Measurements from ENCODE around the gene ADAMTS4. TPM values are rescaled to one million over a fixed set of nuclear protein-coding genes. Genes with fewer than 3 reads are reported as not detected.

The ADAMTS4 gene
- total RNA-seq, 4 donors from 2014 or later = 16.8 to 79.3 (median 33.9) TPM

DNA sequence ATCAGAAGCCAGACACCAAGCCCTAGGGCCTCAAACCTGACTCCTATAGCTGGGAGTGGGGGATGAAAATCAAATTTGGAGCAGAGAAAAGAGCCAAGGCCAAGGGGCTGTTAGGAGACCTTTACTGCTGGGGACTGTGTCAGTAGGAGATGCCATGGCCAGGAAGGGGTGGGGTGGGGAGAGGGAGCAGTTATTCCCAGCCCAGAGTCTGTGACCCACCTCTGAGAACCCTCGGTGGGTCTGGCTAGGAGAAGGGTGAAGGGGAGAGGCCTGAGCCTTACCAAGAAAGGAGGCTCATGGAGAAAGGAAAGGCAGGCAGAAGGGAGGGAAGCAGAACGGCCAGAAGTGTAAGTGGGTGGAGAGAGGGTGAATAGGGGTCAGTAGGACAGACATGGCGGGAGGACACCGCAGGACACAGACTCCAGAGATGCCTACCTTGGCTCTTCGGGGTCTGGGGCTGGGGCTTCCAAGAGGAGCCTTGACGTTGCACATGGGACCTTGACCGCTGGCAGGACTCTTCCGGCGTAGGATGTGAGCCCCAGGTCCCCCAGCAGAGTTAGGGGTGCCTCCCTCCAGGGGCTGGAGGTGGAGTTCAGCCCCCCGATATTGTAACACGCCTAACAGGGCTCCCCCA lies 1.2 kb downstream of the ADAMTS4 start:
- TF ChIP-seq, protein P1, sequence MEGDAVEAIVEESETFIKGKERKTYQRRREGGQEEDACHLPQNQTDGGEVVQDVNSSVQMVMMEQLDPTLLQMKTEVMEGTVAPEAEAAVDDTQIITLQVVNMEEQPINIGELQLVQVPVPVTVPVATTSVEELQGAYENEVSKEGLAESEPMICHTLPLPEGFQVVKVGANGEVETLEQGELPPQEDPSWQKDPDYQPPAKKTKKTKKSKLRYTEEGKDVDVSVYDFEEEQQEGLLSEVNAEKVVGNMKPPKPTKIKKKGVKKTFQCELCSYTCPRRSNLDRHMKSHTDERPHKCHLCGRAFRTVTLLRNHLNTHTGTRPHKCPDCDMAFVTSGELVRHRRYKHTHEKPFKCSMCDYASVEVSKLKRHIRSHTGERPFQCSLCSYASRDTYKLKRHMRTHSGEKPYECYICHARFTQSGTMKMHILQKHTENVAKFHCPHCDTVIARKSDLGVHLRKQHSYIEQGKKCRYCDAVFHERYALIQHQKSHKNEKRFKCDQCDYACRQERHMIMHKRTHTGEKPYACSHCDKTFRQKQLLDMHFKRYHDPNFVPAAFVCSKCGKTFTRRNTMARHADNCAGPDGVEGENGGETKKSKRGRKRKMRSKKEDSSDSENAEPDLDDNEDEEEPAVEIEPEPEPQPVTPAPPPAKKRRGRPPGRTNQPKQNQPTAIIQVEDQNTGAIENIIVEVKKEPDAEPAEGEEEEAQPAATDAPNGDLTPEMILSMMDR (IDR thresholded peaks at IDR 0.05; ENCODE audit: low read depth) = no peak

DNA sequence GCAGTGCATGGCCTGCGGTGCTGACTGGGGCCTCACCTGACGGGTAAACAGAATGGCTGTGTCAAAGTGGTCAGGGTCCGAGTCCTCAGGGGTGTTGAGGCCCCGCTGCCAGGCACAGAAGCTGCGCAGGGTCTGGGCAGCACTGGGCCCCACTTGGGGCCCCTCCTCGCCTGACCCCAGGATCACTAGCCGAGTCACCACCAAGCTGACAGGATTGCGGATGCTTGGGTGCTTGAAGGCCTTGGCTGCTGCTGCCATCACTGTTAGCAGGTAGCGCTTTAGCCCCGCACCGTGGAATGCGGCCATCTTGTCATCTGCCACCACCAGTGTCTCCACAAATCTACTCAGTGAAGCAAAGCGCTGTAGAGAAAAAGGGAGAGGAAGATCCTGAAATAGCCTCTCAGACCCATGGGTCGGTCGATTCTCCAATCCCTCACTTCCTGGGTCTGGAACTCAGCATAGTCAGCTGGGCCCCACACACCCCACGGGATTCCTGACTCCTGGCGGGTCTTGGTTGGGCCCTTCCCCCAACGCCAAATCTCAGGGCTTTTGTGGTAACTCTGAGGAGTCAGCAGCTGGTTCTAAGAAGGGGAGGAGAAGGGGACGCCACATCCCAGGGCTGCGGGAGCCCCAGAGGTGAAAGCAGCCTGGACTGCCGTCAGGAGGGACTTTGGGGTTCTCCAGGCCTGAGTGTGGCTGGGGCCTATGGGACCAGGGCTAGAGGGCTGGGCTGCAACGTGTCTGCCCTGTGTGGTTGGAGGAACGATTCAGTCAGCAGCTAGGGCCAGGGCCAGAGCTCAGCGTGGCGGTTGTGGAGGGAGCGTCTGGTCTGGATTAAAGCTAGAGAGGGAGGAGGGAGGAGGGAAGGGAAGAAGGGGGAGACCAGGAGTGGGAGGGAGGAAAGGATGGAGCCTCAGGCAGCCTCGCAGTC lies 2.1 kb downstream of the ADAMTS4 start:
- TF ChIP-seq, protein P1 (IDR thresholded peaks at IDR 0.05; ENCODE audit: low read depth) = no peak

DNA sequence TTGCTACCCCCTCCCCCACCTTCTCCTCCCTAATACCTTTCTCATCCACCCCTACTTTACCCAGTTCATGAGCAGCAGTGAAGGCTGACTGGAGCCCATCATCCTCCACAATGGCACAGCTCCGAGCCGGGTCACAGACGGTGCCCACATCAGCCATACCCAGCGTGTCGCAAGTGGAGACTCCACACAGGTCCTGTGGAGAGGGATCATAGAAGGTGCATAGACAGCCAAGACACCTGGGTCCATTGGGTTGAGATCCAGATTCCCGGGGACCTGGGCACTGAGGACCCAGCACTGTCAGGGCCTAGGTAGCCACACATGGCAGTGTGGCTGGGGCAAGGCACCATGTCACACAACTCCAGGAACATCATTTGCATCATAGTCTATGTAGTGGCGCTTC lies 2.7 kb downstream of the ADAMTS4 start:
- TF ChIP-seq, protein P1 (IDR thresholded peaks at IDR 0.05; ENCODE audit: low read depth) = no peak

DNA sequence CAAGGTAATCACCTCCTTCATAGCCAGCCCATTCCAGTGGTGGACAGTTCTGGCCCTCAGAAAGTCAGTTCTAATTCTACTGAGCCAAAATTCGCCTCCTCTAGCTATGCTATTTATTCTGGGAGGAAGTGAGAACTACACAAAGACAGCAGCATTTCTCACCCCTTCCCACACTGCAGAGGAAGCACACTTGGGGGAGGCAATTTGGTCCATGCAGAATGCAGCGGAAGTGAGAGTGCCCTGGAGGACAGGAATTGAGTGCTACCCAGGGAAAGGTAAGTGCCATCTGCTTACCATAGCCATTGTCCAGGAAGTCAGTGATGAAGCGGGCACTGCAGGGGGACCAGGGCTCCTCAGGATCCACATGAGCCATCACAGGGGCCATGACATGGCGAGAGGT lies 3.7 kb downstream of the ADAMTS4 start:
- TF ChIP-seq, protein P1 (IDR thresholded peaks at IDR 0.05; ENCODE audit: low read depth) = no peak

DNA sequence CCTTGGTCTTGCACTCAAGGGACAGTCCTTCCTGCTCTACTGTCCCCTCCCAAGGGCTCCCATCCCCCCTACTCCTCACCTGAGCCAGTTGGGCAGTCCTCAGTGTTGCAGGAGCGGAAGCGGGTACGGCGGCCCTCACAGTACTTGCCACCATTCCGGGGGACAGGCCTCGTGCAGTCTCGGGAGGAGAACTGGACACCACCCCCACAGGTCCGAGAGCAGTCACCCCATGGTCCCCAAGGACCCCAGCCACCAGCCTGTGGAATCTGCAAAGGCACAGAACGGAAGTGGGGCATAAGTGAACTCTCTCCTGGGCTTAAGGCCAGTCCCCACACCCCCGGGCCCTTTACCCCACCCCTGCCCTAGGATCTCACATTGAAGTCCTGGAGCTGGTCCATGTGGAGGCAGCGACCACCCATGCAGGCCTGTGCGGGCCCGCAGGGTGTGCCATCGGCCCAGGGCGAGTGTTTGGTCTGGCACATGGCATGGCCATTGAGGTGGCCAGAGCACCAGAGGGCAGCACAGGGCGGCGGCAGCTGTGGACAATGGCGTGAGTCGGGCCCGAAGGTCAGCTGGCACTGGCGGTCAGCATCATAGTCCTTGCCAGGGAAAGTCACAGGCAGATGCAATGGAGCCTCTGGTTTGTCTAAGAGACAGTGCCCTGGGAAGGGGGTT lies 5.2 kb downstream of the ADAMTS4 start:
- TF ChIP-seq, protein P1 (IDR thresholded peaks at IDR 0.05; ENCODE audit: low read depth) = no peak

DNA sequence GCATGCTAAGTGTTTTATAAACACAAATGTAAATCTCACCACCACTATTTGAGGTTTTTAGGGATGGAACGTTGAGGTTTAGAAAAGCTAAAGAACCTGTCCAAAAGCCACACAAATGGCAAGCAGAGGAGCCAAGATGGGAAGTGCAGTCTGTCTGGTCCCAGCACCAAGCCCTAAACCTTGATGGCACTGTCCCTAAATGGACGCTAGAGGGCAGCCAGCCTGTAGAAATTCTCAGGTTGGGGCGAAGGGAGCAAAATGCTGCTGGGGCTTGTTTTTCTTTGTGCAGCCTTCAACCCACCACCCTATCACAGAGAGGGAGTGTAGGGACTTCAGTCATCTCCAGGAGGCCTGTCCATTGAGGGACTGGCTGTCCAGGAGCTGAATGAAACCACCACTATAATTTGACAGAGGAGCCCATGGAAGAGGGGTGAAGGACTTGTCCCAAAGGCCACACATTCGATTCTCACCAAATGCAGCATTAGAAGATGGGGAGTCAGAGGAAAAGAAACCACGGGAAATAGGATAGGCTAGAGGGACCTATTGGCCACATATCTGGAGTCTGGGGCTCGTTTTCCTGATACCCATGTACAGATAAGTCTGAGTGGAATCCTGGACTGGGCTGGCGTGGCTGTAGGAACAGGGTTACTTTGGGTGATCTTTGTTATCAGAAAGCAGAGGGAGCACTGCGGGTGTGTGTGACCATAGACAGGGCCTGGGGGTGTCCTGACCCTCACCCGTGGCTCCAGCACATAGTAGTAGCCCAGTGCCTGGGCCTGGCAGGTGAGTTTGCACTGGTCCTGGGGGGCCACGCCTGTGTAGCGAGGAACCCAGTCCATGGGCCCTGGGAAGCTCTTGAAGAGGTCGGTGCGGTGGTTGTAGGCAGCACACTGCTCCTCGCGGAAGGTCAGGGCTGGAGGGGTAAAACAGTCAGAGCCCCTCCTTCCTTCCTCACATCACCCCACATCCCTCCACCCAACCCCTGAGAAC lies 6.1 kb downstream of the ADAMTS4 start:
- TF ChIP-seq, protein P1 (IDR thresholded peaks at IDR 0.05; ENCODE audit: low read depth) = no peak
